Fibroblast of peridontal ligament (primary cell): ENCODE data around the gene CIITA.
A peak's percentile ranks its signal among the peaks of the same experiment; 100 is the strongest.
"Not testable (repeated sequence)": the region's sequence is repeated elsewhere in the genome, so short reads cannot be mapped to it uniquely, and the experiment has no call there.

ENCODE experiments used
- DNase-seq: peaks from one replicate; pipeline ENCODE4 v3.0.0-alpha.2; 2010; ENCODE audit errors: extremely low read depth

The CIITA gene

DNA sequence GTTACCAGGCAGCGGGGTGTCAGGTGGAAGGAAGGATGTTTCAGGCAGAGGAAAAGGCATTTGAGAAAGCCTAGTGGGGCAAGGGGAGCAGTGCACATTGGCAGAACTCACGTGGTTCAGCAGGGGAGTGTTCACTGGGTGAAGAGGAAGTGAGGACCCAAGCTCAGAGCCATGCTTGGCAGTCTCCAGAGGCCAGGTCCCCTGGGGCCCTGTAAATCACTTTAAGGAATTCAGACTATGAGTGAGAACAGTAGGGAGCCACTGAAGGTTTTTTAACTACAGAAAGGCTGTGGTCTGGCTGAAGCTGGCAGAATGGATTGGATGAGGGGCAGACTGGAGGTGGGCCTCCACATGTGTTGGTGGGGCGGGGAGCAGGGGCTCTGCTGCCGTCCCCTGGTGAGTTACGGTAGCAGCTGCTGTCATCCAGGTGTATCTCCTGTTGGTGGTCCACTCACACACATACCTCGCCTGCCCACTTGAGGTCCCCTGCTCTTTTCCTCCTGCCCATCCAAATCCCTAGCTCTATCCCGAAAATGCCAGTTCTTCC, 72.5 kb downstream of the CIITA start:
- DNase-seq = no peak

DNA sequence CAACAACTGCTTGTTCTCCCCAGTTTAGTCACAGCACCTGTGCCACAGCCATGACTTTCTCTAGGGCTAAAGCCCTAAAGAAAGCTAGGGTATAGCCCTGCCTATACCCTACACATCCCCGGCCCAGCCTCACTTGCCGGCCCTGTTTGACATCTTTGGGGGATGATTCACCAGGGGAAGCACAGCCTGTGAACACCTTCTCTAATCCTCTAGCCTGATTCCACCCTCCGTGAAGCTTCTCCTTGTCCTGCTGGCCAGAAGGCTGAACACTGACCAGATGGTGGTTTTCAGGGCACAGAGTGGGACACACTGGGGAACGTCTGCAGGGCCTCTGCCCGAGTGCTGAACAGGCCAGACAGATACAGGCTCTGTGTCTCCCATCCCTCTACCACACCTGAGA, 73.4 kb downstream of the CIITA start:
- DNase-seq = no peak

DNA sequence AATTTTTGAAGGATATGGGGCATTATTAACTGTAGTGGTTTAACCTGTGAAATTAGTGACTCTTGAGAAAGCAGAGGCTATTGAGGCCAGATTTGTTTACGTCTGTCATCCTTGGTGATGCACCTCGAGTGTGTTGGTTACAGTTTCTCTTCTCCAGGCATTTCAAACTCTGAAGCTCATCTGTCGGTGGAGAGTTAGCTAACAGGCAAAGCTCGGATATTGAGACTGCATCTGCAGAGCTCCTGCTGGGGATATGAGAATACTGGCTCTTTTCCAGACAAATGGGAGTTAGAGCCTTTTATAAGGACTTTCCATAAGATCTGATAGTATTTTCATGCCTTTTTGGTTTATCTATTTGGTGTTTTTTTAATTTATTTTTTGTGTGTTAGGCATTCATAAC, 74.0 kb downstream of the CIITA start:
- peak; percentile 49 for DNase-seq

DNA sequence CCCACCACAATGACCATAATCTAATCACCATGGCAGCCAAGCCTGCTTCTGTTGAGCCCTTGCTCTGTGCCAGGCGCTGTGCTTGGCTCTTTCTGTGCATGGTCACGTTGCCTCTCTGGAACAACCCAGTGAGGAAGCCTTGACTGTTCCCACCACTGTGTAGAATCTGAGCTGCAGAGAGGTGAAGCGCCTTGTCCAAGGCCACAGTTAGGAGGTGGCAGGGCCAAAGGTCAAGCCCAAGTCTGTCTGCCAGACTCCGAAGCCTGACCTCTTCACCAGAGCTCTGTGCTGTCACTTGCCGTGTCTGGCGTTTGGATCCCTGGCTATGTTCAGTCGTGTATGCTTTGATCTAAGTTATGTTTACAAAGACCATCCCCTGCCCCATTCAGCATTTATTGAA, 77.9 kb downstream of the CIITA start:
- DNase-seq = no peak

DNA sequence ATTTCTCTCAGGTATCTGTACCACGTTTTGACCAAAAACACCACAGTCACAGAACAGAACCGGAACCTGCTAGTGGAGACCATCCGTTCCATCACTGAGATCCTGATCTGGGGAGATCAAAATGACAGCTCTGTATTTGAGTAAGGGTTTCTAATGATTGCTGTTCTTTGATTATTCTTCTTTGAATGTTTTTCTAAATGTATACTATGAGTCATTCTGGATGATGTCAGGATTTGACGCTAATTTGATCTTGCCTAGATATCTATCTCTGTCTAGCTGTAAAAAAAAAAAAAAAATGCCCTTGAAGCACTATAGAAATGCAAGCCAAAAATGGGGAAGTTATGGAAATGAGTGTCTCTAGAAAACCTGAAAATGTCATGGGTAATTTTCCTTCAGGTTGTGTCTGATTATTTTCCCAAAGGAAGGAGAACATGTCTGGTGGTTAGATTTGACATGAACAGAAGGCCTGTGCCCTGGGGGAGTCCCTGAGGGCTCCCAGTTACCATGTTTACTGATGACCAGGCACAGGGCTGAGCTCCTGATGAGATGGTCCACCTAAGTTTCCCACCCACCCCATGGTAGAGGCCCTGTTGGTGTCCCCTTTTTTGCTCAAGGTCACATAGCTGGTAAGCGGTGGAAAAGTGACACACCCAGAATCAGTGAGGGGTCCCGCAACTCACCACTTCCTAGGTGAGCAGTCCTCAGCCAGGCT, 80.9 kb downstream of the CIITA start:
- DNase-seq = no peak

DNA sequence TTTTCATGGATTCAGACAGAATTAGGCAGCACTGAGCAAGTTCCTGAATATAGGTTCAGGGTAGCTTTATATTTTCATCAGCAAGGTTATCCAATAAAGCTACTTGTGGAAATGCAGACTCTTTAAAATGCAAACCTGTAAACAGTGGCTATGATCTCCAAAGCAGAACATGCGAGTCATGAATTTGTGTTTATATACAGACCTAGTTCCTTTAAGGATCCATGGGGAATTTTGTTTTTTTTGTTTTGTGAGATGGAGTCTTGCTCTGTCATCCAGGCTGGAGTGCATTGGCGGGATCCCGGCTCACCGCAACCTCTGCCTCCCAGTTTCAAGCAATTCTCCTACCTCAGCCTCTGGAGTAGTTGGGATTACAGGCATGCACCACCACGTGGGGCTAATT, 82.2 kb downstream of the CIITA start:
- DNase-seq = peak; percentile 57

DNA sequence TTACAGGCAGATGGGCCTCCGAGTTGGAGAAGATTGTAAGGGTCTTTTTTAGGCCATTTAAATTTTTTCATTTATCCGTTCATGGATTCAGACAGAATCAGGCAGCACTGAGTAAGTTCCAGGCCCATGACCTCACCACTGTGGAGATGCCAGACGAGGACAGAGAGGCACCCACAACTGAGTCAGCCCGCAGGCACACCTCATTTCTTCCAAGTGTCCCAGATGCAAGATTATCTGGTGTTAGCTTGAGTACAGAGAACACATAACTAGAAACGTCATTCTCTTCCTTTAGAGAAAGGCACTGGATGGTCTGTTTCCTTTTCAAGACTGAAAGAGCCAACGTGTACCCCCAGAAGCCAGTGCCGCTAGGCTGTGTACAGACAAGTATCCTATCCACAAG, 84.2 kb downstream of the CIITA start:
- peak; percentile 66 for DNase-seq

DNA sequence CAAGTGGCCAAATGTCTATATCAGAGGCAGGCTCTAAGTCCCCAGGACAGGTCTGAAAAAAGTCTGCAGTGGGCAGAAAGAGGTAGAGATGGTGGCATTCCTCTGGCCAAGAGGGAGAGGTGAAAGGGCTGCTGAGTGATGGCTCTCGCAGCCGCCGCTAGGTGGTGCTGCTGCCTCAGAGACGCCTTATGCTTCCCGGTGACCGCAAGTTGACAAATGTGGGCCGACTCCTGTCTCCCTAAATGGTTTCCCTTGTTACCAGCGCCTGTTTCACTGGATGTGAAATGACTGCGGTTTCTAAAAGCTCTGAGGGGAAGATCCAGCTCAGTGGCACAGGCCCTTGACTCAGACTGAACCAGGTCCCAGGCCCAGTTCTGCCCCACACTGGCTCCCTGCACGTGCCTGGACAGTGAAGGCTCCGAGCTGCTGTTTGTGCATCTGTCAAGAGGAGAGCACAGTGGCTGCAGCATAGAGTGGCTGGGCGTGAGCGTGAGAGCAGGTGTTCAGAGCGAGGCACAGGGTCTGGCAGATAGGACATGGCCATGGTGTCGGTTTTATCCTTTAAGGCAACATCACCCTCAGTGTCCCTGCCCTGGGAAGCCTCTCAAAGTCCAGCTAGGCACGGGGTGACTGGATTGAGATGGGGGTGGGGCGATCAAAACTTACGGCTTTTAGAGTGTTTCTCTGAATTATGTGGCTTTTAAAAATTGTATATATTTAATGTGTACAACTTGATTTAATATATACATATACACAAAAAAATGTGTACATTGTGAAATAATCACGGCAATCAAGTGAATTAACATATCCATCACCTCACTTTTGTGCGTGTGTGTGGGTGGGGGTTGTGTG, 87.3 kb downstream of the CIITA start:
- peak; percentile 83 for DNase-seq

DNA sequence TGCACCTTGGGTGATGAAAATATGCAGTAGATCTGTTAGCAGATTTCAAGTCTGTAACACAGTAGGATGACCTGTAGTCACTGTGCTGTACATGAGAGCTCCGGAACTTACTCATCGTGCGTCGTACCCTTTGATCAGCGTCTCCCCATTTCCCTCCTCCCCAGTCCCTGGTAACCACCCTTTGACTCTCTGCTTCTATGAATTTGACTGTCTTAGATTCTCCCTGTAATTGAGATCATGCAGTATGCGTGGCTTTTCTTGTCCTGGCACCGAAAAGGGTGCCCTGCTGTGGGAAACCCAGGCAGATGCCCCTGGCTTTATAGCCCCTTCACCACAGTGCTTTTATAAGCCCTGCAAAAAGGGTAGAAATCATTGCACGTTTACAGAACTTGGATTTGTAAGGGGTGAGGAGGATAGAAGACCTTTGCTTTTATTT, 87.9 kb downstream of the CIITA start:
- no peak for DNase-seq

DNA sequence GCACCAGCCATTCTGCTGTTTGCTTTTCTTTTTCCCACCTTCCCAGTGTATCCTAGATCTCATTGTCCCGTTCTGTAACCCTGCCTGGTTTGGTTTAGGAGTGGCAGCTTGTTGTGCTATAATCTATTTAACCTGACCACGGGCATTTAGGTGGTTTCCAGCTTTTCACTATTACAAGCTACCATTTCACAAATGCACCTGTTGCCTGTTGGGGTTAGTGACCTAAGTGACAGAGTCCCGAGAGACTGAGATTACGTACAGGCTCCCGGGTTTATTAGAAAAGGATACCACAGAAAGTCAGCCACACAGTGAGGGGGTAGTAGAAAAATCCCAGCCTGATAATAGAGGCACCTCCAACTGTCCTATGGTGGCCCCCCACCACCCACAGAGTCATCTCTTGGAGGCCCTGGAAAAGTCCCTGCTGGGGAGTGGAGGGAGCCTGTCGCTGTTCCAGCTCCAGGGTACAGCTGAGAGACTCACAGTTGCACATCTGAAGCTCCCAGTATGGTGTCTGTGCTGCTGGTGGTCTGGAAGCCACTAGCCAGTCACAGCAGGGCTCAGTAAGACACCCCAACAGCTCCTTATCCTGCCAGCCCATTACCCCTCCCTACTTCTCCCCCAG, 88.5 kb downstream of the CIITA start:
- DNase-seq = no peak

DNA sequence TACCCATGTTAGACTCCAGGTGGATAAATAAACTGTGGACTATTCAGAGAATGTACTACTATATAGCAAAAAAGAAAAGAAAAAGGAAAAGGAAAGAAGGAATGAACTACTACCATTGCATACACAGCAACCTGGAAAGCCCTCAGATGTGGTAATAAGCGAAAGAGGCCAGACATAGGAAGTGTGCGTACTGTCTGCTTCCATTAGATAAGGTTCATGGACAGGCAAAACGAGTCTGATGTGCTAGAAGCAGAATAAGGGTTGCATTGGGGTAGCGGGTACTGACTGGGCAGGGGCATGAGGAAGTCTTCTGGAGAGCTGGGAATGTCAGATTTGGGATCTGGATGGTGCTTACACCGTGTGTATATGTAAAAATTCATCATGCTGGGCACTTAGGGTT, 89.1 kb downstream of the CIITA start:
- DNase-seq = no peak

DNA sequence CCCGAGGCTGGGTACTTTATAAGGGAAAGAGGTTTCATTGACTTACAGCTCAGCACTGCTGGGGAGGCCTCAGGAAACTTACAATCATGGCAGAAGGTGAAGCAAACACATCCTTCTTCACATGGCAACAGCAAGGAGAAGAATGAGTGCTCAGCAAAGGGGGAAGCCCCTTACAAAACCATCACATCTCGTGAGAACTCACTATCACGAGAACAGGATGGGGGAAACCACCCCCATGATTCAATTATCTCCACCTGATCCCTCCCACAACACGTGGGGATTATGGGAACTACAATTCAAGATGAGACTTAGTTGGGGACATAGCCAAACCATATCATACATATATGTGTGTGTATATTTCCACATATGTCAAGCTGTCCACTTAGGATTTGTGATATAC, 89.6 kb downstream of the CIITA start:
- not testable (repeated sequence) for DNase-seq

DNA sequence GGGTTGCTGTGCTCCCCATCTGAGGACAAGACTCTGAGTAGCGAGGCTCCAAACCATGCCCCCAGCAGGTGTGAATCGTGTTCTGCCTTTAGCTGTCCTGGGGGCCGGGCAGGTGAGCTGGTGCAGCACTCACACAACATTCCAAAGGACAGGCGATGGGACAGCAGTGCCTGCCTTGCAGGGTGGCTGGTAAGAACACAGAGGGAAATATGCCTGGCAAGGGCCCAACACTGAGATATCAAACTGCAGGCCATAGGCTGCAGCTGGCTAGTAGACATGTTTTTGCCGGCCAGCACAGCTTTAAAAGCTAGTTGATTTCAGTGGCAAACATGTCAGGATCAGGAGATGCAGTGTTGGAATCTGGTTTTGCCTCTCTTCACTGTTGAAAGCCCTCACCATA, 91.0 kb downstream of the CIITA start:
- no peak for DNase-seq

DNA sequence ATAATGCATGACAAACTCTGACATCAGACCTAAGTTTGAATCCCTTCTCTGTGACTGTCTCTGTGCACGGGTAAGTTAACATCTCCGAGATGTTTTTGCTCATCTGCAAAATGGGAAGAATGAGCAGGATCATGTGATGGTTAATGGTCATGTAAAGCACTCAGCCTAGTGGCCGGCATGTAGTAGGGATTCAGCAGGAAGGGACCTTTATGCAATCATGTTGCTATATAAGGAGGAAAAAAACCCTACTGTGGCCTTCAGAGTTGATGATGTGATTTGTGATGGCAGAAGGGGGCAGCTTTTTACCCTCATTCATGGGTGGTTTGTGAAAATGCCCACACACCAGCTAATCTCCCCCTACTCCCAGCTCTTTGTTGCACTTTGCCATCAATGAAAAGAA, 91.5 kb downstream of the CIITA start:
- DNase-seq = no peak

DNA sequence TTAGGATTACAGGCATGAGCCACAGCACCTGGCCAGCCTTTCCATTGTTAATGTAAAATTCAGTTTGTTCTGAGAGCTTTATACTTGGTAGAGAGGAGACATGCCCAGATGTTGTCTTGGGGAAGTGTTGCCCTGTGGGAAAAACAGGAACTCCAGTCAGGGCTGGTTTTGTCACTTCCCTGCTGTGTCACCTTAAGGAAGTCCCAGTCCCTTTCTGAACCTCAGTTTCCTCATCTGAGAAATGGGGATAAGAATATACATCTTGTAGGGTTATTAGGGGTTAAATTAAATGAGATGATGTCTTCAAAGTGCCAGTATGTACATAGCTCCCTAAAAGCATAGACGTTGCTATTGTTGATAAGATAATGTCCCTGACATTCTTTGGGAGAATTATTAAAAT, 92.6 kb downstream of the CIITA start:
- DNase-seq = no peak

DNA sequence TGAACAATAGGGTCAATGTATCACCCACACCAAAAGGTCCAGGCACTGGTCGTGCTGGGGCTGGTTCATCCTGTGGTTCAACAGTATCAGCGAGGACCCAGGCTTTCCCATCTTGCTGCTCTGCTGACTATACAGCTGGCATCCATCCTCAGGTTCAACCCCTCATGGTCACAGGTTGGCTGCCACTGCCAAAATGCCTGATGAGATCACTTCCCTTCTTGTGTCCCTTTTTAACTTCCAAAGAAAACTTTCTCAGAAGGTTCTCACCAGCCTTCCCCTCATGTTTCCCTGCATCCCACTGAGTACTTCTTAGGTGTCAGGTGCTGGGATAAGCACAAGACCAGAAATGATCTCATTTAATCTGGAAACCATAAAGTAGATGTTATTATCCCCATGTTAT, 93.1 kb downstream of the CIITA start:
- DNase-seq = no peak

DNA sequence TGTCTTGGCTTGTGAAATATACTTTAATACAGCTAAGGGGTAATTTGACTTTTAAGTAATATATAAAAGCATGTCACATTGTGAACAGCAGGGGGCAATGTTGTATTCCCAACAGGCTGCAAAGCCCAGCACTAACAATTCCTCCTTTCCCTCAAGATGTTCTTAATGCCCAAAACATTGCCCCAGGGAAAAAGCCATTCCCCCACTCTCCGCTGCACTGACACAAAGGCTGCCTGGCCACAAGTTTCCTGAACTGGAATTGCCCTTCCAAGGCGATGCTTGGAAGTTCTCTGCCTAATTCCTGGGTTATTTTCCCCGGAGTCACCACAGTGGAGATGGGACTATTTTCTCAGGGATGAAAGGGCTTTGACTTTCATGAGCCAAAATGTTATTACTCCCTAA, 94.6 kb downstream of the CIITA start:
- DNase-seq = peak; percentile 97

DNA sequence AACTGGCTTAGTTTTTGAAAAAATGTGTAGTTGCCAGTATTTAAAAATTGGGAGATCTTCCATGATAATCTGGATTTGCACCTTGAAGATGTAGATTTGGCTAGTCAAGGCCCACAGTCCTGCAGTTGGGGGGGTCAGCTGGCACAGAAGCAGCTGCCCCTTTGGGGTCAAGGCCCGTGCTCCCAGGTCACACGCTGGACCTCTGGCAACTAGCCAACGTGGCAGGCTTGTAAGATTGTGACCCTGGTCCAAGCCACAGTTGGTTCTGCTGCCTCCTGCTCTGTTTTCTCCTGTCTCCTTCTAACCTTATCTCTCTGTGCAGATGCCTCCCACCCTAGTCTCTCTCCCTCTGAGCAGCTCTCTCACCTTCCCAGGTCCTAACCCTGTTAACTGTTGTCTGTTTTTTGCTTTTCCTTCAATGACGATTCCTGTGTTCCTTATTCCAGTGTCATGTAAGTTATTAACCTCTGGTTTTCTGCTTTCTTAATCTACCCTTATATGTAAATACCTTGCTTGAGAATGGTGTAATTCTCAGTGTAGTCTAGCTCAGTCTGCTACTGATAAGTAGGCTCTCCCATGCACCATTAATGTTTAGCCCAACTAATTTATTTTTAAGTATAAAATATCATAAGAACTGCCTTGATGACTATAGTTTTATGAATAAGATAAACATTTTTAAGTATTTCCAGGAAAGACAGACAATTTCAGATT, 95.3 kb downstream of the CIITA start:
- DNase-seq = no peak

DNA sequence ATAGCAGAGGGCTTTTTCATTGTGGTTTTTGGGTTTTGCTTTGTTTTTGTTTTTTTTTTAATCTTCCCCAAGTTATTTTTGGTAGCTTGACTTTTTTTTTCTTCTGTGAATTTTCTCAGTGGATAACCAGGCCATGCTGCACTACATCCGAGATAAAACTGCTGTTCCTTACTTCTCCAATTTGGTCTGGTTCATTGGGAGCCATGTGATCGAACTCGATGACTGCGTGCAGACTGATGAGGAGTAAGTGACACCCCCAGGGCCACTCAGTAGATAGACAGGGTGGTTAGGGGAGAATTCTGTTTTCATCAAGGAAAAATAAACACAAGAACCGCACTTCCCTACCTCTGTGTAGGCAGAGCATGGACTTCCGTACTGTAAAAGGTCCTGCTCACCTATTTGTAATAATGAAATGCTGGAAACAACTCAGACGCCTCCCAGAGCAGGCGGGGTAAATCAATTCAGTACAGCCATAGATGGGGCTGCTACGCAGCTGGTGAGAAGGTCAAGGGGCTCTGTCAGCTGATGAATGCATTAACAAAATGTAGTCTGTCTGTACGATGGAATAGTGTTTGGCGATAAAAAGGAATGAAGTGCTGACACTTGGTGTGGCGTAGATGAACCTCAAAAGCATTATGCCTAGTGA, 95.9 kb downstream of the CIITA start:
- DNase-seq = no peak

DNA sequence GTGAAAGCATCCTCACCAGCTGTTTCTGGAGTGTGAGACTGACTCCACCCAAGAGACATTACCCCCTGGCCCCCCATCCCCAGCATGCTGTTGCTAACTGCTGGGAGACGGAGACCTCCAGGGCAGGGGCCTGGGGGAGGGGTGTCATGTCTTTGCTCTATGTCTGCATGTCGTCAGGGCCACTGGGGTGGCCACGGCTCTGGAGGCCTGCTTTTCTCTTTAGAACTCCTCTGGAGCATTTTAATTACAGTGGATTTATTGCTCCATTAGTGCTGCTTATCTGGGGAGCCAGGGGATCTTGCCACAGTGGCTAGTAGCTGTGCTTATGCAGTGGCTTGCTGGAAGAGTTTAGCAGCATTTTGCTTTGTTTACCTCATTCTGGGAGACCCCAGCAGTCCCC, 99.6 kb downstream of the CIITA start:
- no peak for DNase-seq

DNA sequence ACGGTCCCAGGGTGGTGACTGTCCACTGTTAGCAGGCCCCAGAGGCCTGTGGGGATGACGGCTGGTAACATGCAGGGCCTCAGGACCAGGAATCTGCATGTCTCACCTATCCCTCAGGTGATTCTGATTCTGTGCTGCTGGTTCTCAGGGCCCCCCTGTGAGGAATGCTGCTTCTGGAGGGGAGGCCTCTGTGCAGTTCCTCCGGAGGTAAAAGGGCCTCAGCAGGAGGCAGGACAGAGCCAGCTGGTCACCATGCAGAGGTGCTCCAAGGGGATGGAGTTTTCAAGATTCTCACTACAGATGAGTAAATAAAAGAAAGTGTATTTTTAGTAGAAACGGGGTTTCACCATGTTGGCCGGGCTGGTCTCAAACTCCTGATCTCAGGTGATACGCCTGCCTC, 101.1 kb downstream of the CIITA start:
- no peak for DNase-seq
